NB4 (cell line): ENCODE results near the gene HERC4.

ENCODE experiments used
- DNase-seq: peaks from one replicate; pipeline ENCODE4 v3.0.0; 2010; ENCODE audit warnings: low read depth
- H3K4me3 ChIP-seq: one replicate; pipeline ENCODE4 v1.5.1; 2011; ENCODE audit warnings: mild to moderate bottlenecking, low read depth, low read length, moderate library complexity
- MAX ChIP-seq: IDR thresholded peaks from 2 replicates; pipeline ENCODE4 v1.6.1; 2011; ENCODE audit warnings: low read depth, low read length
- MYC ChIP-seq: IDR thresholded peaks from 2 replicates; pipeline ENCODE4 v1.6.1; 2011; ENCODE audit warnings: low read depth, low read length
- POLR2A ChIP-seq: IDR thresholded peaks from 2 replicates; pipeline ENCODE4 v1.6.1; 2011; ENCODE audit warnings: mild to moderate bottlenecking; ENCODE audit not compliant: insufficient read length; ENCODE audit errors: extremely low read depth
- TF ChIP-seq, protein P1 (sequence below): IDR thresholded peaks from one replicate; pipeline ENCODE4 v1.5.1; 2012; ENCODE audit warnings: low read depth, low read length

The HERC4 gene

GRCh38 chr10:68096913-68097516 is 21.9 kb upstream of the HERC4 start:
- no peak overlapping the region for H3K4me3 ChIP-seq
- TF ChIP-seq POLR2A (no peak), MAX (no peak), MYC (no peak)
- TF ChIP-seq, protein P1, sequence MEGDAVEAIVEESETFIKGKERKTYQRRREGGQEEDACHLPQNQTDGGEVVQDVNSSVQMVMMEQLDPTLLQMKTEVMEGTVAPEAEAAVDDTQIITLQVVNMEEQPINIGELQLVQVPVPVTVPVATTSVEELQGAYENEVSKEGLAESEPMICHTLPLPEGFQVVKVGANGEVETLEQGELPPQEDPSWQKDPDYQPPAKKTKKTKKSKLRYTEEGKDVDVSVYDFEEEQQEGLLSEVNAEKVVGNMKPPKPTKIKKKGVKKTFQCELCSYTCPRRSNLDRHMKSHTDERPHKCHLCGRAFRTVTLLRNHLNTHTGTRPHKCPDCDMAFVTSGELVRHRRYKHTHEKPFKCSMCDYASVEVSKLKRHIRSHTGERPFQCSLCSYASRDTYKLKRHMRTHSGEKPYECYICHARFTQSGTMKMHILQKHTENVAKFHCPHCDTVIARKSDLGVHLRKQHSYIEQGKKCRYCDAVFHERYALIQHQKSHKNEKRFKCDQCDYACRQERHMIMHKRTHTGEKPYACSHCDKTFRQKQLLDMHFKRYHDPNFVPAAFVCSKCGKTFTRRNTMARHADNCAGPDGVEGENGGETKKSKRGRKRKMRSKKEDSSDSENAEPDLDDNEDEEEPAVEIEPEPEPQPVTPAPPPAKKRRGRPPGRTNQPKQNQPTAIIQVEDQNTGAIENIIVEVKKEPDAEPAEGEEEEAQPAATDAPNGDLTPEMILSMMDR: no peak
- DNase-seq: no peak

DNA sequence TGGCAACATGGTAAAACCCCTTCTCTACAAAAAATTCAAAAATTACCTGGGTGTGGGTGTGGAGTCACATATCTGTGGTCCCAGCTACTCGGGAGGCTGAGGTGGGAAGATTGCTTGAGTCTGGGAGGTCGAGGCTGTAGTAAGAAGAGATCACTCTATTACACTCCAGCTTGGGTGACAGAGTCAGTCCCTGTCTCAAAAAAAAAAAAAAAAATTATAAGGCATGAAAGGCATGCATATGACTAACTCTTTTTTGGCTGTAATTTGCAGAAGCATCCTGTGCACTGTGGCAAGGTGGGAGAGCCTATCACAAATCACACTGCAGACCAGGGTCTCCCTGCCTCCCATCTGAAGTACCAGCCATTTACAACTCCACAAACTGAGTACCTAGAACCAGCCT is 20.1 kb upstream of the HERC4 start:
- no peak overlapping the region for H3K4me3 ChIP-seq
- DNase-seq: no peak
- no peak for TF ChIP-seq POLR2A
- no peak for TF ChIP-seq MAX
- no peak for TF ChIP-seq MYC
- TF ChIP-seq, protein P1: no peak

GRCh38 chr10:68092512-68092911 is 17.4 kb upstream of the HERC4 start:
- no peak overlapping the region for H3K4me3 ChIP-seq
- TF ChIP-seq, protein P1: no peak
- no peak for TF ChIP-seq POLR2A
- TF ChIP-seq MYC: no peak
- no peak for TF ChIP-seq MAX
- no peak for DNase-seq

DNA sequence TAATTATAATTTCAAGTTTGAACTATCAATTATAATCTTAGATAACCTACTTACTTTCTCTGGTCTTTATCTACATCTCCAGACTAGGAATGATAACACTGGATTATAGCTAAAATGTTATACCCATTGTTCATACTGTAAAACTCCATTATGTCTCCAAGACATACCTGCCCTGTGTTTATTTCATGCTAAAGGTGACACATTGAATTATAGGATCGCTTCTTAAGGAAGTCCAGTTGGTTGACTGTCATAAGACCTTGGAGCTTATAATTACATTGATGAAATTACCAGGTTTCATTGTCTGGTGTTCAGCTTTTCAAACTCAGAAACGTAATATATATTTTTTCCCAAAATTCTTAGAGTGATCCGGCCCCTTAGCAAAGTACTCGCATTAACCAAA is 15.5 kb upstream of the HERC4 start:
- TF ChIP-seq MAX: no peak
- no peak for TF ChIP-seq MYC
- TF ChIP-seq, protein P1: no peak
- no peak for TF ChIP-seq POLR2A
- H3K4me3 ChIP-seq: no peak overlapping the region
- no peak for DNase-seq

DNA sequence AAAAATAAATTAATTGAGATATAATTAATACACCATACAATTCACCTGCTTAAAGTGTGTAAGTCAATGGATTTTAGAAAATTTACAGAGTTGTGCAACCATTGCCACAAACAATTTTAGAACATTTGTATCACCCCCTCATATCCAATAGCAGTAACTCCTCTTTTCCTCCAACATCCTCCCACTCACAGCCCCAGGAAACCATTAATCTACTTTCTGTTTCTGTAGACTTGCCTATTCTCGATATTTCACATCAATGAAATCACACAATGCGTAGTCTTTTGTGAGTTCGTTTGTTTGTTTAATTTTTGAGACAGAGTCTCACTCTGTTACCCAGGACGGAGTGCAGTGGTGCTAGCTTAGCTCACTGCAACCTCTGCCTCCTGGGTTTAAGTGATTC is 13.7 kb upstream of the HERC4 start:
- TF ChIP-seq MAX (no peak), MYC (no peak), POLR2A (no peak)
- TF ChIP-seq, protein P1: no peak
- no peak overlapping the region for H3K4me3 ChIP-seq
- DNase-seq: peak; percentile 52
